Ishikawa (cell line): ENCODE data around the gene WNT6.

ENCODE experiments used
- CEBPB ChIP-seq: IDR thresholded peaks from 2 replicates; pipeline ENCODE4 v1.6.1; 2012
- CREB1 ChIP-seq: IDR thresholded peaks from 2 replicates; pipeline ENCODE4 v1.6.1; 2012; ENCODE audit warnings: low read depth
- EP300 ChIP-seq: IDR thresholded peaks from 2 replicates; pipeline ENCODE4 v1.6.1; 2012; ENCODE audit warnings: borderline replicate concordance
- FOXM1 ChIP-seq: IDR thresholded peaks from 2 replicates; pipeline ENCODE4 v1.6.1; 2012; ENCODE audit warnings: low read depth, borderline replicate concordance
- MAX ChIP-seq: IDR thresholded peaks from 2 replicates; pipeline ENCODE4 v1.6.1; 2012
- NFIC ChIP-seq: IDR thresholded peaks from 2 replicates; pipeline ENCODE4 v1.6.1; 2012
- REST ChIP-seq: IDR thresholded peaks from 2 replicates; pipeline ENCODE4 v1.6.1; 2012; ENCODE audit warnings: low read depth, mild to moderate bottlenecking
- TAF1 ChIP-seq: IDR thresholded peaks from 2 replicates; pipeline ENCODE4 v1.6.1; 2012; ENCODE audit warnings: low read depth, mild to moderate bottlenecking
- TCF12 ChIP-seq: IDR thresholded peaks from 2 replicates; pipeline ENCODE4 v1.6.1; 2012; ENCODE audit warnings: low read depth
- TEAD4 ChIP-seq: IDR thresholded peaks from 2 replicates; pipeline ENCODE4 v1.6.1; 2012
- USF1 ChIP-seq: IDR thresholded peaks from 2 replicates; pipeline ENCODE4 v1.6.1; 2012
- YY1 ChIP-seq: IDR thresholded peaks from 2 replicates; pipeline ENCODE4 v1.6.1; 2012; ENCODE audit warnings: low read depth
- ZBTB7A ChIP-seq: IDR thresholded peaks from 2 replicates; pipeline ENCODE4 v1.6.1; 2012; ENCODE audit warnings: low read depth

- TF ChIP-seq EP300 (no peak), USF1 (no peak), FOXM1 (no peak), TEAD4 (no peak), NFIC (no peak), ZBTB7A (no peak), TCF12 (no peak), REST (no peak), MAX (no peak), CREB1 (no peak), CEBPB (no peak), TAF1 (no peak), YY1 (no peak)
Observed at GRCh38 chr2:218861645-218862318, 2.2 kb downstream of the WNT6 start.
